Mesenteric fat pad (tissue), 1 donor: ENCODE data around the gene RAB7A. TPM values are rescaled to one million over a fixed set of nuclear protein-coding genes. Genes with fewer than 3 reads are reported as not detected.

Experiments
- DNase-seq: peaks from one replicate; pipeline ENCODE4 v3.0.0-alpha.2; 2020; ENCODE audit warnings: low spot score
- total RNA-seq: library from RNA; stranded (reverse); fragmentation: NEBNext Ultra II Directional; extraction: Animal tissue kit (Norgen Biotek cat#: 25700); gene quantifications from one replicate; pipeline ENCODE4 v1.2.1, GENCODE V29; 2021
- donor health status: DM: yes; HTN: yes; CAD: no.

RAB7A gene
- total RNA-seq, 1 donor from 2014 or later = 344 TPM

DNA sequence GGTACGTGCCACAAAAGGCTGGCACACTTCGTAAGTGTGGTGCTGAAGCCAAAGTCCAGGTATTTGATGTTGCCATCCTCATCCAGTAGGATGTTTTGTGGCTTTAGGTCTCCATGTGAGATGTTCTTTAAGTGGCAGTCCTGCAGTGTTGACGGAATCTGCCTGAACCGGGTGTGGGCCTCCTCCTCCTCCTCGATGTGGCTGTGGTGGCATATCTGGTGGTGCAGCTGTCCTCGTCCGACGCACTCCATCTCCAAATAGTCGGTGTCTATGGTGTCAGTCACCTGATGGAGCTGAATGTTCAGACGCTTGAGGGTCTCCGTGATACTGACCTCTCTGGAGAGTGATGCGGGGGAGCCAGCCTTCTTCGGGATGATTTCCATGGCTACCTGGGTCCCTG, 123.0 kb downstream of the RAB7A start:
- no peak for DNase-seq

DNA sequence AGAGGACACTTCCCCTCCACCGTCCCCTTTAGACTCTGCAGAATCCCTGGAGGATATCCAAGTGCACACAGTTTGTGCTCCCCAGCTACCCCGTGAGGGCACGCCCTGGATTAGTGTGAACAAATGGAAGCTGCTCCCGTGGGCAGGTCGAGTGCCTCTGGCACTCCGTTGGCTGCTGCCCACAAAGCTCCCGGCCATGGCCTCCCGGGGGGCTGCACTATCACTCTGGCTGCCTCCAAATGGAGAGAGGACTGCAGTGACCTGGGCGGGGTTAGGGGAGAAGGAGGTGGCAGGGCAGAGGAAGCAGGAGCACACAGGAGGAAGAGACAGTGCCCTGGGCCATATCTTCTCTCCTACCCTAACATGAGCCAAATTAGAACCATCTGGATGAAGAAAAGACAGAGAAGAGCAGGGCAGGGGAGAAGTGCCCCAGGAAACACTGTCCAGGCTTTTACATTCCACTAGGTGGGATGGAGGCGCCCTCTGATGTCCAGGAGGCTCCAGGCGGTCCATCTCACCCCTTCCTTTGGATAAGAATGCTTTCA, 124.0 kb downstream of the RAB7A start:
- DNase-seq = no peak

DNA sequence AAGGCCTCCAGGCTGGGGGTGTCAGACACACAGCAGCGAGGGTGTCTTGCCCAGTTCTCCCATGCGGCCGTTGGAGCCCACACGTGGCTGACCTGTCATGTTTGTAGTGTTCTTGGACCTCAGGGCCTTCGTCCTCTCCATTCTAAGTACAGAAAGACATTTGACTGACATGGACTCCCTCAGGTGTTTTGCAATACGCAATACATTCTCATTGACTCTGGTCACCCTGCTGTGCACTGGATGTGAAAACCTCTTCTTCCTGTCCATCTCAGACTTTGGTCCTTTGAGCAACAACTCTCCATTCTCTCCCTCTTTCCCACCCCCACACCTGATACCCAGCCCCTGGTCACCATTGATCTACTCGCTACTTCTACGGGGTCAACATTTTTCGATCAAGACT, 124.6 kb downstream of the RAB7A start:
- no peak for DNase-seq

DNA sequence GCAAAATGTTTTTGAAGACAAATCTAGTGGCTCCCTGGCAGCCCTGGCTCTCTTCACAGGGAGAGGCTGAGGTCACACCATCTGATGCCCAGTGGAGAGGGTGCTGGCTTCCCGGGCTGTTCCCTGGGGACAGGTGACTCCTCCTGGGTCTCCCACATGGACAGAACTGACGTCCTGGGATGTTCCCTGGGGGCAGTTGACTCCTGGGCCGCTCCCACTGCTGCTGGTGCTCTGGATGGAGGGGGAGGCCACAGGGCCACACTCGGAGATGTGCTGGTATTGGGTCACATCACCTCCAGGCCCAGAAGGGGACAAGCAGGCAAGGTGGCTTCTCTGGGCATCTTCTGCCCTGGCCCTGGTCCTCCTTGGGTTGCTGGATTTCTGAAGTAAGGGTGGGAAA, 125.6 kb downstream of the RAB7A start:
- DNase-seq = no peak

DNA sequence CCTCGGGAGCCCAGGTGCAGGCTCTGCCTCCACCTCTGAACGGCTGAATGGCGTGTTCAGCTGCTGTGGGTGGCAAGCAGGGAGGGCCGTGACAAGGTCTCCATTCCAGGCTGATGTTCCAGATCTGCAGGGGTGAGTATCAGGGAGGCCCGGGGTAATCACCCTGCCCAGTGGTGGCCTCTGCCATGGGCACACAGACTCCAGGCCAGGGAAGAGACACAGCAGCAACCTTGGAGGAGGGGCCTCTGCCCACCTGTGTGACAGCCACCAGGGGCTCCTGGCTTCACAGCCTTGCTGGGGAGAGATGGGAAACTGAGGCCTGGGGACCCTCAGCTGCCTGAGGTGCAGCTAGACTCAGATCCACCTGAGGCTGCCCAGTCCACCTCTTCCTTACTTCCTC, 127.8 kb downstream of the RAB7A start:
- DNase-seq = no peak

DNA sequence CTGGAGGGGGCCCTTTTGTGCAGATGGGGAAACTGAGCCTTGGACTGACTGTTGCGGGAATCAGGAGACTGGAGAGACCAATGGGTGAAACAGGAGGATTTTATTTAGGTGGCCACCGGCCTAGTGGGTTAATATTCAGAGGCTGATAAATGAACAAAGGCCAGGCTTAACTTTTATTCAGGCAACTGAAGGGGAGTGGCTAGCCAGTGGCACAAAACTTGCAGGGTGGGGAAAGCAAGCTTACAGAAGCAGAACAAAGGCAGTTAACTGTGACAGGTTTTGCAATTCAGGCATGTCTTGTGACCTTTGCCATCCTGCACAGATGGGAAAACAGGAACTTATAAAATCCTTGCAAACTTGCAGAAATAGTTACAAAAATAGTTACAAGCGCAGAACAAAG, 128.5 kb downstream of the RAB7A start:
- no peak for DNase-seq

DNA sequence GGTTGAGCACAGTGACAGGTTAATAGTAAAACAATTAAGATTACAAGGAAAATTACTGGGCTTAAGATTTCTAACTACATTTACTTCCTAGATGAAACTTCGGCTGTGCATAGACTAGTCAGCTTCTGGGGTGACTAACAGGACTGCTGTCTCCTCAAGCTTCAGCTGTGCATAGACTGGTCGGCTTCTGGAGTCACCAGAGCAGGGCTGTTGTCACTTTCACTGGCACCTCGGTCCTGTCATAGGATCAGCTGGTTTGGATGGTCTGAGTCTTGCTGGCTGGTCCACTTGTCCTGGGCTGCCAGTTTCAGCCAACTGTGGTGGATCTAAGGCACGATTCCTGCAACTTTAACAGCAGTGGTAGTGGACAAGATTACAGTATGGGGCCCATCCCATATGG, 129.6 kb downstream of the RAB7A start:
- no peak for DNase-seq

DNA sequence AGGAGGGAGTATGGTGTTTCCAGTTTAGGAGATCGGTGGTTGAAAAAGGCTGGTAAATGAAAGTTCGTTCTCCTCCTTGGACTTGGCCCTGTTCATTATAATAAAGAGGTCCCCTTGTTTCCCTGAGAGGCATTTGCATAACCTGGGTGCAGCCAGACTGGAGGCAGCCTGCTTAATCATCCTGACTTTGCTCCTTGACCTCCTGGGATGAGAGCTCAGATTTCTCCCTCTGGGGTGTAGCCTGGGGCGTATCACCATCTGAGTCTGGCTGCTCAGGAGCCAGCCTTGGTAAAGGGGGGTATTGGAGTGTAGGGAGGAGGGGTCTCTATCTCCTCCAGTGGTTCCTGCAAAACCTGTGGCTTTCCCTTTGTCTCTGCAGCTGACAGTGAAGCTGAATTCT, 132.2 kb downstream of the RAB7A start:
- no peak for DNase-seq

DNA sequence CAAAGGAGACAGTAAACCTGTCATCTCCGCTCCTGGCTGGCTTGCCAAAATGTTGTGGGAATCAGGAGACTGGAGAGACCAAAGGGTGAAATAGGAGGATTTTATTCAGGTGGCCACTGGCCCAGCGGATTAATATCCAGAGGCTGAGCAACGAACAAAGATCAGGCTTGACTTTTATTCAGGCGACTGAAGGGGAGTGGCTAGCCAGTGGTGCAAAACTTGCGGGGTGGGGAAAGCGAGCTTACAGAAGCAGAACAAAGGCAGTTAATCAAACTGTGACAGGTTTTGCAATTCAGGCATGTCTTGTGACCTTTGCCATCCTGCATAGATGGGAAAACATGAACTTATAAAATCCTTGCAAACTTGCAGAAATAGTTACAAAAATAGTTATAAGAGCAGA, 133.6 kb downstream of the RAB7A start:
- no peak for DNase-seq

DNA sequence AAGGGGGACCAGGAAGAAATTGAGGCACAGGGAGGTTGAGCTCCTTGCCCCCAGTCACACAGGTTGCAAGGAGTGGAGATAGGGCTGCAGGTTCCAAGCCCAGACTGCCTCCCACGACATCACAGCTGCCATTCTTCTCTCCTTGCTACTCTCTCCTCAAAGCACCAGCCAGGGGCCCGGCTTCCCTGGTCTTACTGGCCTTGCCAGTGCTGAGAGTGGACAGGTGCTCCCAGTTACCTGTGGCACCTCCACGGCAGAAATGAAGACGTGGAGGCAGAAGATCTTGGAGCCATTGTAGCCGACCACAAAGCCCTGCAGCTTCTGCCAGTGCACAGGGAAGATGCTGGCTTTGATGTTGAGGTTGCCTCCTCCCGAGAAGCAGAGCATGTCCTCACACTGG, 135.5 kb downstream of the RAB7A start:
- DNase-seq = no peak

DNA sequence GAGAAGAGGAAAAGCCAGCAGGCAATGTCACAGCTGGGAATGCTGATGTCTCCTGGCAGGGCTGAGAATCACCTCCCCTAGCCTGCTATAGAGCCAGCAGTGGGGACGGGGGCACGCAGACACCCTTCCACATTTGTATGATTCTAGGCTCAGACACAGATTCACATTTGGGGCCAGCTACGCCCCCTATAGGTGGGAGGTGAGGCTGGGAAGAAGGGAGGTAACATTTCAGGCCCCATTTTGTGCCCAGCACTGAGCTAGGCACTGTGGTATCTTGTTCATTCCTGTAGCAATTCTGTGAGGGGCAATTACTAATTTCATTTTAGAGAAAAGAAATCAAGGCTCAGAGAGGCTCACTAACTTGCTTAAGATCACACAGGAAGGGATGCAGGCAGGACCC, 137.6 kb downstream of the RAB7A start:
- no peak for DNase-seq

Other genes with a start within 250 kb of the RAB7A start
- 15.4 TPM for gene GATA2, start 233.0 kb upstream of the RAB7A start, total RNA-seq
- 208 TPM for gene RPN1, start 75.4 kb upstream of the RAB7A start, total RNA-seq
- gene ACAD9, start 153.4 kb downstream of the RAB7A start, total RNA-seq = 46.3 TPM